AG08396 (cell line): ENCODE data around the gene BAHCC1.

Experiments used
- DNase-seq: peaks from one replicate; pipeline ENCODE4 v3.0.0; 2012; ENCODE audit warnings: low spot score, mixed read lengths

BAHCC1 gene

DNA sequence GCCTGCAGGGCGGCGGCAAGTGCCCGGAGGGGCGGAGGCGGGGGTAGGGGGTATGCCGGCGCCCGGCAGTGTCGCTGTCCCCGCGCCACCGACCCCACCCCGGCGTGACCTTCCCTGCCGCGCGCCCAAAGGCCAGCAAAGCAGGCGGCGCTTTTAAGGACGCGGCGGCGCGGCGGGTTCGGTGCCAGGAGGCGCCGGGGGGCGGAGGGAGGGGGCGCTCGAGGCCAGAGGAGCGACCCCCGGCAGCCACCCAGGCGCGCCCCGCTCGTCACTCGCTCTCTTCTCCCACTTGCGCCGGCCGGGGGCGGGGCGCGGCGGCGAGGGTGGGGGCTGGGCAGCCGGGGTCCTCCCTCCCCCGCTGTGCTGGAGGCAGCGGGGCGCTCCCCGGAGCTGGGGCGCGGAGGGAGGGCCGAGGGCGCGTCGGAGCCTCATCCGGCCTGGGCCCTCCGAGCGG is 8.6 kb upstream of the BAHCC1 start:
- DNase-seq, result peak; percentile 59

DNA sequence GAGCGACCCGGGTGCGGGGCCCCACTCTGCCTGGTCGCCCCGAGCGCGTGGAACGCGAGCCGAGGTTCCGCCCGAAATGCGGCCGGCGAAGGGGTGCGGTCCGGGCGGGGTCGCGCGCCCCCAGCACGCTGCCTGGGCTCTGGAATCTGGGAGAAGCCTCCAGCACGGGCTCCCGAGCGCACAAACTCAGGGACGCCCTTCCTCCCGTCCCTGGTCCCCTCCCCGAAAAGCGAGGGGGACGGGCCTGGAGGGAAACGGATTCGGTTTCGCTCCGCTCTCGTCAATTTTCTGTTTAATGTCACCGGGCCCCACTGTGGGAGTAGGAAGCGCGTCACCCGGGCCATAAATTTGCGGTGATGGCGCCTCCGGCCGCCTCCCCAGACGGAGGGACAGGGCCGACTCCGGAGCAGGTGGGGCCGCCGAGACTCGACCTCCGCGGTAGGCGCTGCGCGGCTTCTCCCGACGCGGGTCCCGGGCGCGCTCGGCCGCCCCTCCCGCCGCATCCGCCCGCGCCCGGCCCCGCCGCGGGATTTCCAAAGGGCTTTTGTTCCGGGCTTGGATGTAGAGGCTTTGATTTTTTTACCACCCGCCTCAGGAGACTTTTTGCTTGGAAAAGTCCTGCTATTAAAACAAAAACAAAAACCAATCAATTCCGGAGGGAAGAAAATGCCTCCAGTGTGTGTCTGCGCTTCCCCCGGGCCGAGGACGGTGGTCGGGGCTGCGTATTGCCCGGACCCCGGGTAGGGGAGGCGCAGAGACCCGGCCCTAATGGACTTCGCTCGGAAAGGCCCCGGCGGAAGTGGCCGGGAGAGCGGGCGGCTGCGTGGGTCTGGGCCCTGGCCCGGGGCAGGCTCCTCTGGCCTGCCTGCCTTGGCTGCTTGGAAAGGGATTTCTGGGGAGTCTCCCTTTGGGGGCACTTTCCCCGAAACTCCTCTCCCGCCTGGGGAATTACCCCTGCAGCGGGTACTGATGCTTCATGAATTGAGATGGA is 7.9 kb upstream of the BAHCC1 start:
- DNase-seq, result peak; percentile 82

DNA sequence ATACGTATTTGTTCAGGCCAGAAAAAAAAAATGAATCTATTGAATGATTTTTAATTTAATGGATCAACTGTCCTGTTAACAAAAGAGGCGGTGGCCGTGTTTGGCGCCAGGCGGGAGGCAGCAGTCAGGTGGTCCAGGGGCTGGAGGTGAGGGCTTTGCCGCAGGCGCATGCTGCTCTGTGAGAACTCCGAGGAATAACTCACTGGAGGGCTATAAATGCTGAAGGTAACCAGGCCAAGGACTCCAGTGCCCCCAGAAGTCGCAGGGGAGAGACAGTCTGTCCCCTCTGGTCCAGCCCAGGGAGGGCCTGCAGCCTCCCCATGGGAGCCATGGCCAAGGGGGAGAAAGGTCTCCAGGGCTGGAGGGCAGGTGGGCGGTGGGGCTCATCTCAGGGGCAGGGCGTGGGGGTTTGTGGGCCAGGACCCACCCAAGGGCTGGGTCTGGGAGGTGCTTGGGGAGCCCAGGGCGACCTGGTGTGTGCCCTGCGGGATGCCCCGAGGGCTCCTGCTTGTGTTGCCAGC is 7.1 kb upstream of the BAHCC1 start:
- no peak for DNase-seq

DNA sequence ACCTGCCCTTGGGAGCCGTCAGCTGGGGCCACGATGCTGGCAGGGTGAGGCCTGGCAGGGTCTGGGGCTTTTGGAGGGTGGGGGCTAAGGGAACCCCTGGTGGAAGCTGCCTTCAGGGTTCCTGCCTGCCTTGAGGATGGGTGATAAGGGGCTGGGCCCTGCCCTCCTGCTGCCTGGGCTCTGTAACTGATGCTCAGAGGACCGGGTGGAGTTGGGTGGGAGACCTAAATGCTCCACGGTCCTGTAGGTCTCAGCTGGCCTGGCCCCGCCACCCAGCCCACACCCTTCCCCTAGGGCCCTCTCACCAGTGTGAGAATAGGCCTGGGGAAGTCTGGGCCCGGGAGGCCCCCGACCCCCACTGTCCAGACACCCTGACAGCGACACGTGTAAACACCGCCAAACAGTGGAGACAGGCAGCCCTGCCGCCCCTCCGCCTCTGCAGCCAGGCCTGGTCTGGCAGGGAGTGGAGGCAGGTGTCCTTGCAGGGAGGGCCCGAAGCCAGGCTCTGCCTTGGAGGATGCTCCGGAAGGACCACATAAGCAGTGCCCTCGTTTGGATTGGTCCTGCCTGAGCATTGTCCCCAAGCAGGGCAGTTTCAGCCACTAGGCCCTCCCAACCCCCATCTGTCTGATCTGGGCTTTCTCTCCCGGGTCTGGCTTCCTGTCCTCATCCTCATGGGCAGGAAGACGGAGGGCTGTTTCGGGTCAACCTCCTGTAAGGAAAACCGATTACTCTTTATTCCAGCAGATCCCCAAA is 6.5 kb upstream of the BAHCC1 start:
- no peak for DNase-seq

DNA sequence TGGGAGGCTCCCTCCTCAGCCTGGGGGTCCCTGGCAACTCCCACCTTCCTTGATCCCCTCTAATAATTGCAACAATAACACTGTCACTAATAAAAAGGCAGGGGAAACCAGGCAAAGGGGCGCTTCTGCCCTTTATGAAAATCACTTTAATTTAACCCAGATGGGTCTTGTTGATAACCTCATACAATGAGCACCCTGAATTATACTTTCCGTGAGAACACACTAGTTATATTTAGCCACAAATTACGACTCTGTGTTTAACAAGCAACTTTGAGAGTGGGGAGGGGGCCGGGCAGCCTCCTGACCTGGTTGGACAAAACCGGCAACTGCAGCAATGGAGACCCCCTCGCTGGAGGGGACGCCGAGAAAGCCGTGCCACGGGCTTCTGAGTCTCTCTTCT is 5.7 kb upstream of the BAHCC1 start:
- no peak for DNase-seq

DNA sequence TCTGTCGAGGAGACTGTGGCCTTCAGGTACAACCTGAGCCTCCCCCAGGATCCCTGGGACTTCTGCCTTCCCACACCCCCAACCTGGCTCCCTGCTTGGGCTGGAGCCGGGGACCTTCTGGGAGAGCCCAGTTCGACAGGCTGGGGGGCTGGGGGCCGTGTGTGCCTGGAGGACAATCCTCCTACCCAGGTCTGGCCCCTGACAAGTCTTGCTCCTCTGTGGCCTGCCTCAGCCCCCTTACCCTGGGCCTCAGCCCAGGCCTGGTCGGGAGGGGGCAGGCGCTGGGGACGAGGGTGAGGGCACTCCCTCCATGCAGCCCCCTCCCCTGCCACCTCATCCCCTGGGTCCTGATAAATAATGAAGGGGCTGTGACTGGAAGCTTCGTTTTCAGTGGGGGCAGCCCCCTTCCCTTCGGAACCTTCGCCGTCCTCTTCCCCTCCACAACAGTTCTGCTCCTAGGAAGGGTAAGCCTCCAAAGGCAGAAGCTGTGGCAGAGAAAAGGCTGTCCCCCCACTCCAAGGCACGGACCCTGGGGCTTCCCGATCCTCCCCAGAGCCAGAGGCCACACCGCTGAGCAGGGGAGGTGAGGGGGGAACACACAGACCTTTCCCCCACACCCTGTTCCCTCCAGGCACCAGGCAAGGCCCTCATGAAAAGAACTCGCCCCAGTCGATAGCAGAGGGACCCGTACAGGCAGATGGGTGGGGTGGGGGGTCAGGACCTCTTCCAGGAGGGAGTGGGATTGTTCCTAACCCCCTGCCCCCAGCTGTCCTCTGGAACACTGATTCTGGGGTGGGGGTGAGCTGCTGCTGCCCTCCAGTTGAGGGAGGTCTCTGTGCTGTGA is 5.0 kb upstream of the BAHCC1 start:
- DNase-seq, result no peak

DNA sequence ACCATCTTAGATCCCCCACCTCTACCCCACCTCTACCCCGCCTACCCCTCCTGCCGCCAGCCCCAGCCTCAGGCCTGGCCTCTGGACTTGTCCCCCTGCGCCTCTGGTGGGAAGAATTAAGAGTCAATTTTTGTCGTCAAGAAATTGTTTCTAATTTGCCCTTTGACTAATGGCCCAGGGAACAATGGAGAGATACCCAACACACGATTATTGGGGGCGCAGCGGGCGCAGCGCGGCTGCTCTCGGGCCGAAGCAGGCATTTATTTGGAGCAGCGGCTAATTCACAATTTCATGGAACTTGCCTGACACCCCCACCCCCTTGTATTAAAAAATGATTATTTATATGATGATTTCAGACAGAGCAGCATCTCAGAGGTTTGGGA is 4.4 kb upstream of the BAHCC1 start:
- no peak for DNase-seq

DNA sequence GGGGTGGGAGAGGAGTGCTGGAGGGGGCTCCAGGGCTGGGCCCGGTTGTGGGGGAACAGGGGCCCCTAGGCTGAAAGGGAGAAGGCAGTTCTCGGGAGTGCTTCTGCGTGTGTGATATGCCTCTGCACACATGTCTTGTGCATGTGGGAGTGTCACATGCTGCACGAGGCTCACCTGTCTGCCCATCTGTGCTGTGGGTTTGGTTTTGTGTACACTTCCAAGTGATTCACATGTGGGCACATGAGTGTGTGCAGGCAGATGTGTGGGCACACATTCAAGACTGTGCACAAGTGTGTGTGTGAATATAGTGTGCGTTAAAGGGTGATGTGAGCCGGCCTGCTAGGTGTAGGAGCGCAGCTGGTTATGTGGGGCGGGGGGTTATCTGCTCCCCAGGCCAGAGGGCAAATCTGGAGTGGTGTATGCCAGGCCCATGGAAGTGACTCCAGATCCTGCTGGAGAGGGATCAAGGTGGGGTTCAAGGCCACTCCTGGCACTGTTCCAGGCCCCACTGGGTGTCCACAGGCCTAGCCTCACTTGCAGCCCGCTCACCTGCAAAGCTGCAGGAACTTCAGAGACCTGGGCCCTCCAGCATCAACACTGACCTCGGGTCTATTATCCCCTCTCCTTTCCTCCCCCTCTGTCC is 3.8 kb upstream of the BAHCC1 start:
- DNase-seq, result no peak

DNA sequence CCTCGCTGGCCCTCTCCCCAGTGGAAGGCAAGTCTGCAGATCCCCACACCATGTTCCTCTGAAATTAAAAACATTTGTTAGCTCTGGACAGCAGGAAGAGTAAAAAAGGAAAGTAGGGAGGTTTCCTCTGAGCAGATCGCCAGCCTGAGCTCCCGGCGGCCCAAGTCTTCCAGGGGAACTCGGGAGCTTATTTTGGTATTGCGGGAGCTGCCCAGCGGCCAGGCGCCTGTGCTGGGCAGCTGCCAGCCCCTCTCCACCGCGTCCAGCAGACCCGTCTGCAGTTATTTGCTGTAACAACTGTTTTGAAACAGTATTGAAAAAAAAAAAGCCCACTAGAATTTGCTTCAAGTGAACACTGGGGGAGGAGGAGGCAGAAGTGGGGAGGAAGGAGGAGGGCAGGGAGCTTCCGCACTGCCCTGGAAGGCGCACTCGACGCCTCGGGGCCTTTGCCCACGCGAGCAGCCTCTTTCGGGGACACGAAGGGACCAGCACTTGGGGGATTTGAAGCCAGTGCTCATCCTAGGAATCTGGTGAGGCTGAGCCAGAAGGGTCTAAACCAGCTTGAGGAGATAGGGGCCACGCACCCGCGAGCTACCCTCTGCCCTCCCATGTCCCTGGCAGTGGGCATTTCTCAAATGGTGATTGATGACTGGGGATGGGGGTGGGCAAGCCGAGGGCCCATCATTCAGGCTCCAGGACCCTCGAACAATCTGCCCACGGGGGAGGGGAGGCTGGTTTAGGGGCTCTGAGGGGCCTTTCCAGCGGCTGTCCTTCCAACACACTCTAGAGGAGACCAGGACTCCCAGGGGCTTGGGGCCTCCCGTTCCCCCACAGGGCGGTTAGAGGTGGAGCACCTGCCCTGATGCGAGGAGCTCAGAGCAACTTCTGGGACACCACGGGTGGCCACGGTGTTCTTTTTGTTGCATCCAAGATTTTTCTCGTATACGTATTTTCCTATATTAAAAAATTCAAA is 3.0 kb upstream of the BAHCC1 start:
- peak; percentile 82 for DNase-seq

DNA sequence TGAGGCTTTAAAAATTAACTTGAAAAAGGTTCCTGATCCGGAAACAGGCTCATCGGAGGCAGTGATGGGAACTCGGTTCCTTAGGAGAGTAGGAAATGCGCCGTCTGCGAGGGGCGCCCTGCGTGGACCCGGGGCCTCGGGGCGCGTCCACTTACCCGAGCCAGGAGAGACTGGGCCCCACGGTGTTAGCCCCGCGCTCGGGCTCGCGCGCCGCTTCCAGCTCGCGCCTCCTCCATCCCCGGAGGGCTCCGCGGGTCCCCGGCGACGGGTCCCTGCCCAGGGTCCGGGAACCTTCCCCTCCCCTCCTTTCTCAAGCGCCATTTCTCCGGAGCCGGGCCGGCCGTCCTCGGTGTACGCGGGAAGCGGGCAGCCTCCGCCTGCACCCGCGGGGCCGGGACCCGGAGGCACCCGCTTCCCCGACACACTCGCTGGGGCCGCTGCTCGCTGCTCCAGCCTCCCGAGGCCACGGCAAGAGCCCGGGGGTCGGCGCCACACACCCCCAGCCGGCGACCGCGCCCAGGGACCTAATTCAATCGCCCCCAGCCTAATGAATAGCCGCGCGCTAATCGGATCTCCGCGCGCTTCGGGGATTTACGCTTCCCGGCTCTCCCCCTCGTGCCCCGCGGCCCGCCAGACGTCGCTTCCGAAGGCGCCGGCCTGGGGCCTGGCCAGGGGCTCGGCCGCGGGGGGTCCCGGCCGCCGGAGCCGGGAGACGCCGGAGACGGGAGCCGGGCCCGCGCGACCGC is 2.2 kb upstream of the BAHCC1 start:
- no peak for DNase-seq

DNA sequence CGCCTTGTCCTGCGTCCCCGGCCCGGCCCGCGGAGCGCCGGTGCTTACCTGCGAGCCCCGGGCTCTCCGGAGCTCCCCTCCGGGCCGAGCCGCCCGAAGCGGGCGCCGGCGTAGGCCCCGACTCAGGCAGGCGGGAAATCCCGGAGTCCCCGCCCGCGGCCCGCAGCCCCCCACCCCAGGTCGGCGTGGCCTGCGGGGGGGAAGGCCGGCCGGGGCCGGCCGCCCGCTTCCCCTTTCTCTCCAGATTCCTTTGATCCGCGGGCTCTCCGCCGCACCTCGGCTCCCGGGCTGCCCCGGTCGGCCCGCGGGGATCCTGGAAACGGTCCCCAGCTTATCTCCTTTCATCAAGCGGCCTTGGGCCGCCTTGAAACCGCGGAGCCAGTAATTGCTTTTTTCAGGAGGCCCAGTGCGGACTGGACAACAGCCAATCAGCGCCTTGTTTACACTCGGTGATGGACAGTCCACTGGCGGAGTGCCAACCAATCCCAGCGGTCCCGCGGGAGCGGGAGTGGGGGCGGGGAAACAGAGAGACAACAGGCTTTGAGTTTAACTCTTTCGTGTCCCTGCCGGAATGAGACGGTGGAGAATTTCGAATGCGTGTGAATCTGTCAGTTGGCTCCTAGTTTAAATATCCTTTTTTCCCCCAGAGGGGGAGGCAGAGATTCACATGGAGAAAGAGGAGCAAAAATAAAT is 1.4 kb upstream of the BAHCC1 start:
- peak; percentile 99 for DNase-seq

DNA sequence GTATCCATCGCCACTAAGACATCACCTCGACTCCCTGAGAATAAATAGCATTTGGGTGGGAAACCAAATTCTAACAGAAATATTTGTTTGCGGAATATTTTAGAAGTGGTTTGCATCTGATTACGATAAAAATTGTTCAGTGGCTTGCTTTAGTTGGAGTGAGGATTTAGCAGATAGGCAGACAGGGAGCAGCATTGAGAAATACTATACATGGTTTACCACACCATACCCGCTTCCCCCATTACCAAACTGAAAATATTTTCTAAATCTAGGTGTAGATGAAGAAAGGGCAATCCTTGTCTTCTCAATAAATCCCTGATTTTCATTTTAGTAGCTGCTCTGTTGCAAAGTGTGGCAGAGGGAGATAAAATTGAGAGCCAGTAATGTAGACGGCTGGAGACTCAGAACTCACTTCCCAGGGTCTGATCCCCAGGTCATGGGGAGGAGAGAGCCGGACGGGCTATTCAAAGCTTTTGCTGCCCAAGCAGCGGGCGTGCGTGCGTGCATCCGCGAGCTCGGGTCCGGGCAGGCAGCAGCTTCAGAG is 808 bp upstream of the BAHCC1 start:
- no peak for DNase-seq

DNA sequence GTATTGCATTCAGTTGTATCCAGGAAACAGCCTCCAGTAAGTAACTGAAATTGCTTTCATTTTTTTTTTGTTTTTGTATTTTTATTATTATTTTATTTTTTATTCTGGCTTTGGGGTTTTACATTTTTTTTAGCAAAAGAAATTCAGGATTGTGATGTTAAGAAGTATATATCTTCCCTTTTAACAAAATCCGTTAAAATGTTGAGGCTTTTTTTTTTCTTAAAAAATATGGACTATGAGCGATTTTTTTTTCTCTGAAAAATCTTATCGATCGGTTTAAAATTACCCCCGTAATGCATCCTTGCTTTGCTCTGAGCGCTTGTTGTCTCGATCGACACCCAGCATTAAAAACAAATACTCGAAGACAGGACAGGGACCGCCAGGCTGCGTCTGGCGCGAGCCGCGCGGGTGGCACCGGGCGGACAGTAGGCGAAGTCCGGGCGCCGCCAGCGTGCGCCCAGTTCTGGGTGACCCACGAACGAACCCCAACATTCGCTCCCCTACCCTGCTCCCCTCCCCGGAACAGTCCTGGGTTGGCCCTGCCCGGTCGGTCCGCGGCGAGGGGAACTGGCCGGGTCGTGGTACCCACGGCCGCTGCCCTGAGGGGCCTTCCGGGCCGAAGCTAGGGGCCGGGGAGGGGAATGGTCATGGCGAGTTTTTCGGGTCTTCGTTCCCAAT is 482 bp downstream of the BAHCC1 start:
- DNase-seq, result no peak

DNA sequence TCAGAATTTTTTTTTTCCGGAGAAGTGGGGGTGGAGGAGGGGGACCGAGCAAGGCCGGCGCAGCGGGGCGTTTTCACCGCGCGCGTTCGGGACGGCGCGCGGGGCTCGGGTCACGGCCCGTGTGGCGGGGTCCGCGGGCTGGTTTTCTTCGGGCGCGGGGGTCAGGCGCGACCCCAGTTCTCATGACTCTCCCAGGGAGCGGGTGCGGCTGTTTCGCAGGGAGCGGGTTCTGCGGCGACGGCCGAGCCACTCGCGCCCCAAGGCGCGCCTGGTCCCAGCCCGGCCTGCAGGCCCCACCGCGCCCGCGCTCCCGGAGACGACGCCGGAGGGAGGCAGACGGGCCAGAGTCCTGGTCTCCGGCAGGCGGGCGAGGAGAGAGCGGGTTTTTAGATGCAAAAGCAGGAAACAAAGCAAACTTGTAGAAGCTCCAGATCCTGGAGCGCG is 1.0 kb downstream of the BAHCC1 start:
- DNase-seq, result no peak

DNA sequence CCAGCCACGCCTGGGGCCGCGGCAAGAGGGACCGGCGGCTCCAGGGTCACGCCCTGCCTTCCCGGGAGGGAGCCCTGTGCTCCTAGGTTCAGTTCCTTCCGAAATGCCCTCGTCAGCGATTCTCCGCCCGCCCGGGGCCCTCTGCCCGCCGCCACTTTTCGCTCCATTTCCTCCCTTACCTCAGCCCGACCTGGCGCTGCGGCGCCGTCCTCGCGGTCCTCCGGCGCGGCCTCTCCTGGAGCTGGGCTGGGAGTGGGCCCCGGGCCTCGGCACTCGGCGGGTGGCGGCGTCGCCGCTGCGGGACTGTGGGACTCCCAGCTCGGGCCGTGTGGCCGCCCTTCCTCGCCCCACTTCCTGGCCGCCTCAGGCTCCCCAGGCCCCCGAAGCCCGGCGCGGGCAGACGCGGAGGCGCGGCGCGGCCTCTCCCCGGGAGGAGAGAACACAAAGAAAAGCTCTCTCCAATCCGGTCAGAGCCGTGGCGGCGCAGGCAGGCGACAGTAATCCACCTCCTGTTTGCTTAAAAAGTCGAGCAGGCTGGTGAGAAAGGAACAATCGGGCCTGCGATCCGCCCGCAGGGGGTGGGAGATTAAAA is 1.6 kb downstream of the BAHCC1 start:
- DNase-seq, result no peak

DNA sequence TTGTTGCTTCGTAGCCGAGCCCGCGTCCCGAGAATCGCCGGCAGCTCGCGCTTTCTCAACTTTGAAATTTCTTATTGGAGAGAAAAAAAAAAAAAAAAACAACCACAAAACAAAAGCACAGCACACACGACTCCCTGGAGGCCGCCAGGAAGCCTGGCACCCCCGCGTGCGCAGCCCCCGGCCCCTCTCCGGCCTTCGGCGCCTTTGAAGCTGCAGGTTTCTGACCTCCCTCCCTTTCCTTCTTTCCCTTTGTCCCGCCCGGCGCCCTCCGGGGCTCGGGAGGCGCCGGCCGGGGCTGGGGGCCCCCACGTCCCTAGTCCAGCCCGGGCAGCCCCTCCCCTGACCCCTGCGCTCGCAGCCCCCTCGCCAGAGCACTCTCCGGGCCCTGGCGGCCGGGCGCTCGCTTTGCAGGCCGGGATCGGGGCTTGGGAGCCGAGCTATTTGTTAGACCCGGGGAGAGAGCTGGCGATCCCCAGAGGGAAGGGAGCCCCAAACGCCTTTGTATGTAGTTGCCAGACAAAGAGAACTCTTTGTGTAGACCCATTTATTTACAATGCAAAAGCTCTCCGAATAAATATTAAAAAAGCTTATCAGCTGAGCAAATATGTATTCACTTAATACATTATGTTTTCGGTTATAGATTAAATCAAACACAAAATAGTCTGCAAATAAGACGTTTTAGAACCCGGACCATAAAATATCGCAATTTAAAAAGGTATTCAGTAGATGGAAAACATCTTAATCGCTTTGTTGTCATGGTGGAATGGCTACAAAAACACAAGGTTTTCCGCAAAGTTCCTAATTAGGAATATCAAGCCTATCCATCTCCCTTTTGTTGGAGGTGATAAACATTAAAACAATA is 2.3 kb downstream of the BAHCC1 start:
- peak; percentile 65 for DNase-seq
